GM15510 (cell line): Measurements from ENCODE around the gene ZNHIT1.

Experiments
- POLR2A ChIP-seq: IDR thresholded peaks from 3 replicates; pipeline ENCODE4 v1.6.1; 2011; ENCODE audit warnings: borderline replicate concordance; ENCODE audit not compliant: insufficient read length; ENCODE audit errors: extremely low read depth

The ZNHIT1 gene

DNA sequence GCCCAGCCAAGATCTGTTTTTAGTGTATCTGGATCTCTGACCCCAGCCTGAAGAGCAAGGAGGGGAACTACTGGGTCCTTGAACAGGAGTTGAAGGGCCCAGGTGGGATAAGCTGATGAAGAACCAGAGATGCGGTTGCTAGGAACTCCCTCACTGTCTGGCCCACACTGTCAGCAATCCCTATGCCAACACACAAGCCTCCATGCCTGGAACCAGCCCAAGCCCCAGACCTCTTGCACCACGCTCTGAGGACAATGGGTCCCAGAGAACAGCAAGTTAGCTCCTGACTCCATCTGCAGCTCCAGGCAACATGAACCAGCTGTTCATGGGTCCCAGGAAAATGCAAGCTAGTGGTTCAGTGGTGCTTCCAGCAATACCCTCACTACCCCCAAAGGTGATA lies 40.3 kb upstream of the ZNHIT1 start:
- no peak for TF ChIP-seq POLR2A

DNA sequence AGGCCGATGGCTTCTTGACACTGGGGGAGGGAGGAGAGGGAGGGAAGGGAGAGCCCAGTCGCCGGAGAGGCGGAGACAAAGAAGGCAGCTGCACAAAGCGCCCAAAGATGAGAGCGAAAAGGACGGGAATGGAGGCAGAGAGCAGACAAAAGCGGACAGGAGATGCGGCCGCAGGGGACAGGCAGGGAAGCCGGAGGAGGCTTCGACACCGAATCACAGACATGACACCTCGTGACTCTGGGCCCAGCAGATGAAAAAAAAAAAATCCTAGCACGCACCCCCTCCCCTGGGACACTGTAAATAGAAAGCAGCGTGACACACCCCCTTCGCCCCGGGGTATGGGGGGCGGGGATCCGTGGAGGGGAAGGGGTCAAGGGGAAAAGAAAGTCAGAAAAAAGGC lies 38.8 kb upstream of the ZNHIT1 start:
- no peak for TF ChIP-seq POLR2A

DNA sequence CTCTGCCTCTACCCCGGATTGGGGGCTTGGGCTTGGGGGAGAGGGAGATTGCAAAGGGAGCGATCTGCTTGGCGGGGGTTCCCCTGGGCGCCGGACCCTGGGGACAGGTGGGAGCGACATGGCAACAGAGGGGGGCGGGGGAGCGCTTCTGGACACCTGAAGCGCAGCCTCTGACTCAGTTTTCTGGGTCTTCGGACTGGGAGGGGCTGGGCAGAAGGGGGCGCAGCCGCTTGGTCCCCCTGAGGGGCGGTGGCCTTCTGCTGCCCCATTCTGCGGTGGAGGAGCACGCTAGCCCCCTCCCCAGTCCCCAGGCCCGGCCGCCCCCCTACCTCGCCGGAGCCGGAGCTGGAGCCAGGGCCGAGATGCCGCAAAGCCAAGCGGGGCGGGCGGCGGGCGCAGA lies 38.3 kb upstream of the ZNHIT1 start:
- TF ChIP-seq POLR2A, result no peak

DNA sequence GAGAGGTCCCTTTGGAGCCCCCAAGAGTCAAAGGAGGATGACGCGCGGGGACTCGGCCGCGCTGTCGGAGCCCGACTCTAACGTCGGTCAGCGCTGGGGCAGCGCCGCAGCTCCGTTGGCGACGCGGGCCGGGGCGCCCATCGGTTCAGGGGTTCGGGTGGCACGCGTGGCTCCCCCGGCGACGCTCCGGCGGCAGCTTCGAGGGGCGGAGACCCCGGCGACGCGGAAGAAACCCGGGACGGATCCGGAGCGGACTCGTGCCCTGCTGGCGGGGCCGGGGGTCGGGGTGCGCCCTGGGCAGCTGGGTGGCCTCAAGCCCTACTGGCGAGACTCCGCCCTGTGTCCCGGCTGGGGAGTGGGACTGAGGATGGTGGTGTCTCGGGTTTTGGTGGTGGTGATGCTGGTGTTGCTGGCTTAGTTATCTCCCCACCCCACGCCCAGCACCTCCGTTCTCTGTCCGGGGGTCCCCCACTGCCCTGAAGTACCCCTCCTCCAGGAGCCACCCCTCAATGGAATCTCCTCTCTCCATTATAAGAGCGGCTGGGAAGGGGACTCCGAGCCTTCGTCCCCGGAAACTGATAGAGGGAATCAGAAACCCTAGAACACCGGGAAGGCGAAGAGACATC lies 37.7 kb upstream of the ZNHIT1 start, which contains the start of gene NAT16:
NAT16 (minus strand) TSS at position 164 of the 626 bp plus-strand sequence. CDS start 5,486 bp downstream, outside the sequence.
- no peak for TF ChIP-seq POLR2A

DNA sequence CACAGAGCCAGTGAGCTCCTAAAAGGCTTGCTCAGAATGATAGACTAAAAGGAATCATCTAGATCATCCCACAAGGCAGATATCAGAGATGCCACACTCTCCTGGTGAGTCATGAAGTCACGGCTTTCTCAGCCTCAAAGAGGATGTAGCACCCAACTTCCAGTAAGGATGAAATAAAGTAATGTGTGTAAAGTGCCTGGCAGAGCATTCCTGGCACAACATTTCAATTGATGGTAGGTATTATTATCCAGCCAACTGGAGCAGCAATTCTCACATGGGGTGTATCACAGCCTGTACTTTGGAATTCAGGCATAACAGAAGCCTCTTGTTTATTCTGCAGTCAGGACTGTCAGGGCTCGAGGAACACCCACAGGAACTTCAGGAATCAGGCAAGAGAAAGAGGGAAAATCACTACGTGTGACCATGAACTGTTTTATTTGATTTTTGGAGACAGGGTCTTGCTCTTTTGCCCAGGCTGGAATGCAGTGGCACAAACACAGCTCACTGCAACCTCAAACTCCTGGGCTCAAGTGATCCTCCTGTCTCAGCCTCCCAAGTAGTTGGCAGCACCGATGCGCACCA lies 32.6 kb upstream of the ZNHIT1 start:
- no peak for TF ChIP-seq POLR2A

DNA sequence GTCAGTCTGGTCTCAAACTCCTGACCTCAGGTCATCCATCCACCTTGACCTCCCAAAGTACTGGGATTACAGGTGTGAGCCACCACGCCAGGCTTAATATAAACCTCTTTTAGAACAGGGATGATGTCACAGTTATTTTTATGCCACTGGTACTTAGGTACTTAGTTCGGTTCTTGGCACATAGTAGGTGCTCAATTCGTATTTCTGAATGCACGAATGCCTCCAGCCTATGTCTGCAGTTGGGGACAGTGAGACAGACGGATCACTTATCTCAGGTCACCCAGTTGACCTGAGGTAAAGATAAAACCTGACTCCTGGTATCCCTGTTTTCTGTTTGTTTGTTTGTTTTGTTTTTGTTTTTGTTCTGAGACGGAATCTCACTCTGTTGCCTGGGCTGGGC lies 31.8 kb upstream of the ZNHIT1 start:
- no peak for TF ChIP-seq POLR2A

DNA sequence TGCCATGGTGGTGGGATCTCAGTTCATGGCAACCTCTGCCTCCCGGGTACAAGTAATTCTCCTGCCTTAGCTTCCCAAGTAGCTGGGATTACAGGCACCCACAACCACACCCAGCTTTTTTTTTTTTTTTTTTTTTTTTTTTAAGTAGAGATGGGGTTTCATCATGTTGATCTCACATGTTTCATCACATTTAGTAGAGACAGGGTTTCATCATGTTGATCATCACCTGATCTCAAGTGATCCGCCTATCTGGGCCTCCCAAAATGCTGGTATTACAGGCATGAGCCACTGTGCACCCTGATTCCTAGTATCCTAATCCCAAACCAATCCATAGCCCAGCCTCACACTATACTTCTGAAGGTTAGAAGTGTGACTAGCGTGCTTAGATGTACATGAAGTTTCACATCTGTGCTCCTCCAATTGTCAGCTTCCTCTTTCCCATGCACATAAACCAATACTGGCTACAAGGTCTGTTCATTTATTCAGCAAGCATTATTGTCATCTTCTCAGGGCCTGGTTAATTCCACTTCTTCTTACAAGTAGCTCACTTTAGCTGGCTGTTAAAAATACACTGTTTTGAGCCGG lies 31.0 kb upstream of the ZNHIT1 start:
- TF ChIP-seq POLR2A, result no peak

DNA sequence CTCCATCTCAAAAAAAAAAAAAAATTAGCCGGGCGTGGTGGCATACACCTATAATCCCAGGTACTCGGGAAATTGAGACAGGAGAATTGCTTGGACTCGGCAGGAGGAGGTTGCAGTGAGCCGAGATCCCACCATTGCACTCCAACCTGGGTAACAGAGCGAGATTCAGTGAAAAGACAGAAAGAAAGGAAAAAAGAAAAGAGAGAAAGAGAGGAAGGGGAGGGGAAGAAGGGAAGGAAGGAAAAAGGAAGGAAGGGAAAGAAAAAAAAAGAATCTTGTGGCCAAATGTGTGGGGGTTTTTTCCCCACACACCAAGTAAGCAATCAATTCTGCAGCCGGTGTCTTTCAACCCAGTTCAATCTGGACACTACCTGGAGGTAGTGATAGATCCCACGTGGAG lies 28.9 kb upstream of the ZNHIT1 start:
- TF ChIP-seq POLR2A, result no peak

DNA sequence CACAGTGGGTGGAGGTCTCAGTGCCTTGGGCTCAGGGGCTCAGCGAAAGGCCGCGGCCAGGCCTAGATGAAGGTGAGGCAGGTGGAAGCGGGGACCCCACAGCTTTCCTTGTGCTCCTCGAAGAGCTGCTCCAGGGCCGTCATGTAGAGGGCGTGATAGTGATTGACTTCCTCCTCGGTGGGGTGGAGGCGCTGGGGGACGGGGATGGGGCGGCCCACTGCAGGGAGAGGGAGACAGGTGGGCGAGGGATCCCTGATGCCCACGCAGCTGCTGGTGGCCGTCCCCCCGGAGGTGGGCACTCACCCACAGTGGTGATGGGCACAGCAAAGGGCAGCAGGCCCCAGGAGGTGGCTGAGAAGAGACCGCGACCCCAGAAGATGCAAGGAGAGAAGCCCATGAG lies 22.1 kb upstream of the ZNHIT1 start:
- no peak for TF ChIP-seq POLR2A

DNA sequence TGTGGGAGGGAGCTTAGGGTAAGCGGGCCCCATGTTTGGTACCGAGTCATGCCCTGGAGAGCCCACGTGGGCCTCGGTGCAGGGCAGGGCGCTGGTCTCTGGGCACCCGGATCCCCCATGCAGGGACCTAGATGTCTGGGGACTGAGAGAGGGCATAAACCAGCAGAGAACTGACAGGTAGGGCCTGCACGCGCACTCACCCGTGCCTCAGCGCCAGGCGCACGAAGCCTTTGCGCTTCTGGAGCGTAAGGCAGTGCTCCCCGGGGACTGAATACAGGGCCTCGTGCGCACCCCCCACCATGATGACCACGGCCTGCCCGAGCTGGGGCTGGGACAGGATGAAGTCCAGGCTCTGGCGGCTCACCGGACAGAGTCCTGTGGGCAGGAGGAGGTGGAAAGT lies 20.0 kb upstream of the ZNHIT1 start:
- TF ChIP-seq POLR2A, result no peak

DNA sequence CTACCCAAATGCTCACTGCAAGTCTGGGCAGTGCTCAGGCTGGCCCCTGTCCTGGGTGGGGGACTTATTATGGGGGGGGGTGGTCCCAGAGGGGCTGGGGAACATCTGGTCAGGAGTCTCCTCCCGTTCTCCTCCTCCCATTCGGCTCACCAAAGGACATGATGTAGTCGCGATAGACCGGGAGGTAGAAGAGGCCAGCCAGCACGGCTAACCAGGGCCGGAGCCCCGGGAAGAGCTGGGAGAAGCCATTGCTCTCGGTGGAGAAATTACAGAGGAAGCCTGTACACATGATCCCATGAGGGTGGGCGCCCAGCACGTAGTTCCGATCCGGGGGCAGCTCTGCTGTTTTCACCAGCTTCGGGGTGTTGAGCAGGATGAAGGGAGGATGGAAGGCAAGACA lies 19.5 kb upstream of the ZNHIT1 start:
- TF ChIP-seq POLR2A, result no peak

DNA sequence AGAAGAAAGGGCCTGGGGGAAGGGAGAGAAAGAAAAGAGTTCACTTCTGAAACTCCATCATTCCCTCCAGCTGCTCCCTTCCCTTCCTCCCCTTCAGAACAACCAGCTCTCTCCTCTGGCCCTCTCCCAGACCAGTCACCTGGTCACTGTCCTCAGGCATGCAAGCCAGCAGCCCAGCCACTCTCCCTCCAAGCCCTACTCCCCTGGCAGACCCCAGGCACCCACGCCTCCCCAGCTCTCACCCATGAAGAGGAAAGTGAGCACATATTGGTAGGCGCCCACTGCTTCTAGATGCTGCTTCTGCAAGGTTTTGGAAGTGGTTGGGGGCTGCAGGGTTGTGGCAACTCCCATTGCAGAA lies 17.5 kb upstream of the ZNHIT1 start:
- TF ChIP-seq POLR2A, result no peak

DNA sequence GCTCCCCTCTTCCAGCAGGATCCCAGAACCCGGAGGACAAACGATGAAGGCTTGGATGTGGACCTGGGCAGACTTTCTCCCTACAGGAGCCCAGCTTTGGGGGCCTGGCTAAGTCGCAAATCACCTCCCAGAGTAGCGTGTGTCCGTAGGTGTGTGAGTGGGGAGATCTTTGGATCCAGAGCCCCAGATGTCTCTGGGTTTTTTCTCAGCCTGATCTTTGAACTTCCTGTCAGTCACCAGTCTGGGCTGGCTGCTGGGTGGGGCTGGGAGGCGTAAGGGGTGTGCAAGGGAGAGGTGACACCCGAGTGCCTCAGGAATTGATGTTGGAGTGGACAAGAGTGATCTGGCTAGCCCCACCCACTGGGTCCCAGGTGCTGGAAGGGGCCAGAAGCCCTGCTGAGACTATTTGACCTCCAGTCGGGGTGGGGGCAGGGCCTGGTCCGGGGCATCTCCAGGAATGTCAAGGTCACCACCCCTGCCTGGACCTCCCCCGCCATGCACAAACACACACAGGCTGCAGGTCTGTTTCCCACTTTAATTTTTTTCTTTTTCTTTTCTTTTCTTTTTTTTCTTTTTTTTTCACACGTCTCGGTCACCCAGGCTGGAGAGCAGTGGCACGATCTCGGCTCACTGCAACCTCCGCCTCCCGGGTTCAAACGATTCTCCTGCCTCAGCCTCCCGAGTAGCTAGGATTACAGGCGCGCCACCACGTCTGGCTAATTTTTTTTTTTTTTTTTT lies 16.9 kb upstream of the ZNHIT1 start, which contains the start of gene MOGAT3:
MOGAT3 (minus strand) TSS at position 175 of the 738 bp plus-strand sequence. CDS start 182 bp downstream, outside the sequence.
- TF ChIP-seq POLR2A, result no peak

DNA sequence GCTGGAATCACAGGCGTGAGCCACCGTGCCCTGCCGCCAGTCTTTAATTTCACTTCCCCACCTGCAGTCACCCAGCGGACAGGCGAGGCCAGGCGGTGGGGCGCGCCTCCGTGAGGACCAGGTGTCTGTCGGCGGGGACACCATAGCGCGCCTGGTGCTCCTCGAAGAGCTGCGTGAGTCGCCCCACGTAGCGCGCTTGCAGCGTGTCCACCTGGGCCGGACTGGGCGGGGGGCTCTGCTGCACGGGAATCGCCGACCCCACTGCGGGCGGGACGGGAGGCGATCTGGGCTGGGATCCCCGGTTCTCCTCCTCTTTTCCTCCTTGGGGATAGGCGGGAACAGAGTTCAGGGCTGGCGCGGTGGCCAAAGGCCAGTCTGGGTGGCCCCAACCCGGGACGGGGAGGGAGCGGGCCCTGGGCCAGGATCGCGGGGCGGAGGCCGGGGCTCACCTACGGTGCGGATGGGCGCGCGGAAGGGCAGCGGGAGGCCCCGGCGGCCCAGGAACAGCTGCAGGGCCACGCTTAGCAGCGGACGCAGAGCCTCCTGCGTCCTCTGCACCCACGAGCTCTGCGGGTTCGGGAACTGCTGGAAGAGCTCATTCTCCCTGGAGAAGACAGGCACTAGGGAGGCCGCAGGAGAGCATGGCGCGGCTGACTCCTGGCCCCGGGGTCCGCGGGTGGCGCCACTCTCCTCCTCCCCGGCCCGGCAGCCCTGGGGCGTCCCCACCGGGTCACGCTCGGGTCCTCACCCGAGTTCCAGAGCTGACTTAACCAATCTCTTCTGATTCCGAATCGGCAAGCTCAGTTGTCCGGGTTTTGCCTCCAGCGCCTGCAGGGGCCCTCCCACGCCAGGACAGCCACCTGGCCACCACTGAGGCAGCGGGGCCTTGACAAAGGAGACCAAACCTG lies 16.0 kb upstream of the ZNHIT1 start:
- TF ChIP-seq POLR2A, result no peak

DNA sequence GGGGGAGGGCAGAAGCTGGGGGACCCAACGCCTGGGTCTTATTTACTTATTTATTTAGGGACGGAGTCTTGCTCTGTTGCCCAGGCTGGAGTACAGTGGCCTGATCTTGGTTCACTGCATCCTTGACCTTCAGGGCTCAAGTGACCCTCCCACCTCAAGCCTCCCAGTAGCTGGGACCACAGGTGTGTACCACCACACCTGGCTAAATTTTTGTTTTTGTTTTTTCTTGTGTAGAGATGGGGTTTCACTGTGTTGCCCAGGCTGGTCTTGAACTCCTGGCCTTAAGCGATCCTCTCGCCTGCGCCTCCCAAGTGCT lies 15.4 kb upstream of the ZNHIT1 start:
- no peak for TF ChIP-seq POLR2A

DNA sequence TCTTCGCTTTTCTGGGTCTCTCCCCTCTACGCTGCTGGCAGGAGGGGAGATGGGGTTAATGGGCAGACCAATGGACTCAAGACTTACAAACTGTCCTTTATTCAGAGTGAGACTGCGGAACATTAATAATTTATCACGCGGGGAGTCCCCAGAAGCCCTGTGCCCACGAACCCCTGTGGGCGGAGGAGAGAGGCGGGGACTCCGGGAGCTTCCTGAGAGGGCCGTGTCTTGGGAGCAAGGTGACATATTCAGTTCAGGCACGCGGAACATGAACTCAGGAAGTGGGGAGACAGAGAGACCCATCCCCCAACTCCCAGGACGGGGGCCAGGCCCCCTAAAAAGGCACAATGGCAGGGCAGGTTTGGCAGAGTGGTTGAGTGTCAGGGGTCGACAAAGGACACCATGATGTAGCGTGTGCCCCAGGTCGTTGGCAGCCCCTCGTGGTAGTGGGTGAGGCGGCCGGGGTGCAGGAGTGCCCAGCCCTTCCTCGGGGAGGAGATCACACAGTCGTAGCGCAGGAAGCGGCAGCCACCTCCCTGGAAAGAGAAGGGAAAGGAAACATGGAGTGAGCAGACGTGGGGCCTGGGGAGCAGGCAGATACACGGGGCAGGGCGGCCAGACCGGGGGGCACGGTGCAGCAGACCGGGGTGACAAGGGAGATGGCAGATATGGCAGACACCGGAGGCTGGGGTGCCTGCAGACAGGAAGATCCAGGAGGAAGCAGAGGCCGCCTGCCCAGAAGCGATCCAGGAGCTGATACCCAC lies 11.9 kb upstream of the ZNHIT1 start:
- TF ChIP-seq POLR2A, result no peak
